H9 (cell line): ENCODE results near the gene ELAVL1. TPM values are rescaled to one million over a fixed set of nuclear protein-coding genes. Genes with fewer than 3 reads are reported as not detected.

Source experiments
- DNase-seq: peaks from one replicate; pipeline ENCODE4 v3.0.0-alpha.2; 2017
- H2AFZ ChIP-seq: one replicate; pipeline ENCODE4 v1.6.1; 2013; ENCODE audit warnings: mild to moderate bottlenecking, low read length, control low read depth, moderate library complexity
- H2AK5ac ChIP-seq: 2 replicates; pipeline ENCODE4 v1.6.1; 2013; ENCODE audit warnings: low read length, control low read depth, mixed read lengths; ENCODE audit not compliant: insufficient read length
- H2BK120ac ChIP-seq: one replicate; pipeline ENCODE4 v1.6.1; 2013; ENCODE audit warnings: low read depth, mild to moderate bottlenecking, low read length, control low read depth, inconsistent platforms; ENCODE audit not compliant: poor library complexity, severe bottlenecking
- H2BK12ac ChIP-seq: 2 replicates; pipeline ENCODE4 v1.6.1; 2013; ENCODE audit warnings: low read length, control low read depth, mixed read lengths, low read depth; ENCODE audit not compliant: insufficient read length
- H2BK15ac ChIP-seq: 2 replicates; pipeline ENCODE4 v1.6.1; 2013; ENCODE audit warnings: low read depth, low read length, control low read depth
- H2BK20ac ChIP-seq: one replicate; pipeline ENCODE4 v1.6.1; 2013; ENCODE audit warnings: low read depth, mild to moderate bottlenecking, low read length, control low read depth, inconsistent platforms; ENCODE audit not compliant: poor library complexity, severe bottlenecking
- H2BK5ac ChIP-seq: 2 replicates; pipeline ENCODE4 v1.6.1; 2013; ENCODE audit warnings: low read length, control low read depth, mixed read lengths; ENCODE audit not compliant: insufficient read length
- H3K14ac ChIP-seq: 2 replicates; pipeline ENCODE4 v1.6.1; 2013; ENCODE audit warnings: low read length, control low read depth; ENCODE audit not compliant: insufficient read depth
- H3K18ac ChIP-seq: 2 replicates; pipeline ENCODE4 v1.6.1; 2013; ENCODE audit warnings: low read depth, mild to moderate bottlenecking, mixed read lengths, low read length, control low read depth; ENCODE audit not compliant: insufficient read length
- H3K23ac ChIP-seq: 2 replicates; pipeline ENCODE4 v1.6.1; 2013; ENCODE audit warnings: low read length, control low read depth, mixed read lengths, low read depth; ENCODE audit not compliant: insufficient read length
- H3K23me2 ChIP-seq: 2 replicates; pipeline ENCODE4 v1.6.1; 2013; ENCODE audit warnings: low read depth, mild to moderate bottlenecking, mixed read lengths, low read length, control low read depth; ENCODE audit not compliant: insufficient read length, poor library complexity, severe bottlenecking
- H3K27ac ChIP-seq: 2 replicates; pipeline ENCODE4 v1.5.1; 2013; ENCODE audit warnings: low read length, control low read depth, mixed read lengths, low read depth; ENCODE audit not compliant: insufficient read length
- H3K27me3 ChIP-seq: 2 replicates; pipeline ENCODE4 v1.6.1; 2013; ENCODE audit warnings: low read length, control low read depth, inconsistent platforms; ENCODE audit not compliant: insufficient read depth
- H3K4ac ChIP-seq: 2 replicates; pipeline ENCODE4 v1.6.1; 2013; ENCODE audit warnings: low read depth, mild to moderate bottlenecking, control low read depth, inconsistent platforms, low read length, moderate library complexity
- H3K4me1 ChIP-seq: 2 replicates; pipeline ENCODE4 v1.6.1; 2013; ENCODE audit warnings: low read length, control low read depth, inconsistent platforms; ENCODE audit not compliant: insufficient read depth
- H3K4me2 ChIP-seq: 2 replicates; pipeline ENCODE4 v1.6.1; 2013; ENCODE audit warnings: low read length, control low read depth, mixed read lengths; ENCODE audit not compliant: insufficient read length, insufficient read depth
- H3K56ac ChIP-seq: 2 replicates; pipeline ENCODE4 v1.6.1; 2013; ENCODE audit warnings: low read depth, mild to moderate bottlenecking, mixed read lengths, low read length, control low read depth; ENCODE audit not compliant: insufficient read length
- H3K79me1 ChIP-seq: 2 replicates; pipeline ENCODE4 v1.6.1; 2013; ENCODE audit warnings: low read depth, mild to moderate bottlenecking, moderate library complexity, low read length, control low read depth, inconsistent platforms; ENCODE audit not compliant: insufficient read depth, poor library complexity, severe bottlenecking
- H3K79me2 ChIP-seq: 2 replicates; pipeline ENCODE4 v1.6.1; 2013; ENCODE audit warnings: low read length, control low read depth, inconsistent platforms; ENCODE audit not compliant: insufficient read depth
- H3K9ac ChIP-seq: 2 replicates; pipeline ENCODE4 v1.6.1; 2013; ENCODE audit warnings: low read length, control low read depth, mixed read lengths; ENCODE audit not compliant: insufficient read length; ENCODE audit errors: extremely low read depth
- H3K9me3 ChIP-seq: one replicate; pipeline ENCODE4 v1.6.1; 2013; ENCODE audit warnings: low read depth, low read length, inconsistent platforms; ENCODE audit not compliant: control insufficient read depth
- H3T11ph ChIP-seq: one replicate; pipeline ENCODE4 v1.6.1; 2013; ENCODE audit warnings: mild to moderate bottlenecking, low read length, control low read depth, inconsistent platforms
- H4K20me1 ChIP-seq: one replicate; pipeline ENCODE4 v1.6.1; 2013; ENCODE audit not compliant: control insufficient read depth, insufficient read length, insufficient read depth
- H4K5ac ChIP-seq: 2 replicates; pipeline ENCODE4 v1.6.1; 2013; ENCODE audit warnings: low read depth, mild to moderate bottlenecking, mixed read lengths, low read length, control low read depth; ENCODE audit not compliant: insufficient read length
- H4K8ac ChIP-seq: replicated peaks from 2 replicates; pipeline ENCODE4 v1.6.1; 2013; ENCODE audit warnings: low read length, control low read depth, mixed read lengths, low read depth; ENCODE audit not compliant: insufficient read length
- H4K91ac ChIP-seq: 2 replicates; pipeline ENCODE4 v1.6.1; 2013; ENCODE audit warnings: low read depth, mild to moderate bottlenecking, moderate library complexity, mixed read lengths, low read length, control low read depth; ENCODE audit not compliant: insufficient read length
- H3K27ac Mint-ChIP-seq, 3 experiments: 2 replicates in 2 of 3; 3 replicates in 1 of 3; pipeline ENCODE4 v1.8.0; 2020 to 2021; ENCODE audit warnings: mixed read lengths in 3 of 3, mild to moderate bottlenecking in 1 of 3, moderate library complexity in 1 of 3
- H3K27me3 Mint-ChIP-seq: 2 replicates; pipeline ENCODE4 v1.8.0; 2021; ENCODE audit warnings: low read depth, mild to moderate bottlenecking, moderate library complexity, mixed read lengths
- H3K36me3 Mint-ChIP-seq, 3 experiments: 2 replicates in 2 of 3; 3 replicates in 1 of 3; pipeline ENCODE4 v1.8.0; 2020 to 2021; ENCODE audit warnings: low read depth in 3 of 3, mixed read lengths in 3 of 3; ENCODE audit not compliant: insufficient read depth in 1 of 3
- H3K4me1 Mint-ChIP-seq, 2 experiments: 2 replicates each; pipeline ENCODE4 v1.8.0; 2020; ENCODE audit warnings: mixed read lengths in 2 of 2
- H3K4me3 Mint-ChIP-seq, 2 experiments: 2 replicates in 1 of 2; 3 replicates in 1 of 2; pipeline ENCODE4 v1.8.0; 2020 to 2021; ENCODE audit warnings: mild to moderate bottlenecking in 2 of 2, mixed read lengths in 2 of 2, moderate library complexity in 1 of 2
- H3K9me3 Mint-ChIP-seq, 2 experiments: 2 replicates in 1 of 2; 3 replicates in 1 of 2; pipeline ENCODE4 v1.8.0; 2020; ENCODE audit warnings: mild to moderate bottlenecking in 2 of 2, mixed read lengths in 2 of 2, moderate library complexity in 1 of 2
- WGBS: extraction: QIAGEN DNeasy Blood & Tissue Kit; methylation state at CpG from one replicate; pipeline ENCODE4 v1.1.7; 2013; ENCODE audit warnings: missing lambda C conversion rate, low lambda C conversion rate, mixed read lengths; ENCODE audit not compliant: insufficient read length; ENCODE audit errors: extremely low coverage; 5-methylcytosine and 5-hydroxymethylcytosine counted together
- total RNA-seq: library from RNA; stranded (reverse); gene quantifications from 2 replicates; pipeline ENCODE4 v1.2.1, GENCODE V29; 2021
- TF ChIP-seq, protein P1 (sequence below): fragments of 200-600 bp; sonication (generic); conservative IDR thresholded peaks from 3 replicates; pipeline ENCODE4 v1.8.0; 2021; ENCODE audit warnings: antibody characterized with exemption, mild to moderate bottlenecking

The ELAVL1 gene
- total RNA-seq, 1 experiment from 2014 or later: 149 TPM

DNA sequence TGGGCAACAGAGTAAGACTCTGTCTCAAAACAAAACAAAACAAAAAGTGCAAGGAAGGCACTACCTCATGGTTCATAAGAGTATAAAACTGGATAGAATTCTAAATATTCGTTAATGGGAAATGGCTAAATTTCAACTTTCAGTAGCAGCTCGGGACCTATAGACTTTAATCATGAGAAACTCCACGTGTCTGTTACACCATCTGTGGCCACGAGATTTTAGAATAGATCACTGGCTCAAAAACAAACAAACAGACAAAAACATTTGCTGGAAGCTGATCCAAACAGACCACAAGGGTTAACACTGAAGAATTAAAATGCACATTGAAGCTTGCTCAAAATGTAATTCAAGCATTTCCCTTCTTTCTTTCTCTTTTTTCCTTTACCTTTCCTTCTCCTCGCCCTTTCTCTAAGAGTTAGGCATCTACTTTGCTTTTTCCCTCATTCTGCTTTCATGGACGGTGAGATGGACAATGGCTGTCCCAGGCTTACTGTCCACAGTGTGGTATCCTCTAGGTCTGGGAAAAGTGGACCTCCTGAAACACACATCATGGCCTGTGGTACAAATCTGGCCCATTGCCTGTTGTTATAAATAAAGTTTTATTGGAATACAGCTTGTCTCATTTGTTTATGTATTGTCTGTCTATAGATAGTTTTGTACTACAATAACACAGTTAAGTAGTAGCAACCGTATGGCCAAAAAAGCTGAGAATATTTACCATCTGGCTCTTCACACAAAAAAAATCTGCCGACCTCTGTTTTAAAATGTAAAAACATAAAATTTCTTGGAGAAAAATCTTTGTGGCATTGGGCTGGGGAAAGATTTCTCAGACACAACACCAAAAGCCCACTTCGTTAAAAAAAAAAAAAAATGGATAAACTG lies 10.3 kb downstream of the ELAVL1 start:
- Histone ChIP-seq H4K5ac (no peak overlapping the region), H3K4ac (no peak overlapping the region), H3K79me2 (peaks cover 64% of the 10 kb centered on the region), H3K27ac (no peak overlapping the region), H2AK5ac (no peak overlapping the region), H2BK20ac (no peak overlapping the region), H2AFZ (no peak overlapping the region), H3K4me2 (no peak overlapping the region), H4K91ac (no peak overlapping the region), H2BK5ac (no peak overlapping the region), H3K14ac (no peak overlapping the region), H3K27me3 (no peaks in the 10 kb centered on the region), H2BK12ac (no peak overlapping the region), H3K23ac (no peak overlapping the region), H3K9ac (no peak overlapping the region), H2BK15ac (no peak overlapping the region), H3K79me1 (peaks cover 3% of the 10 kb centered on the region), H2BK120ac (no peak overlapping the region), H3K4me1 (peaks cover 2% of the 10 kb centered on the region; the same call in 1 of the 2 replicates), H3K56ac (no peak overlapping the region), H3K18ac (no peak overlapping the region), H3T11ph (no peak overlapping the region), H4K8ac (no peak overlapping the region), H3K9me3 (no peaks in the 10 kb centered on the region), H4K20me1 (peaks cover 4% of the 10 kb centered on the region), H3K23me2 (peaks cover 1% of the 10 kb centered on the region)
- peaks cover 35 to 41% of the 10 kb centered on the region in 2 experiments for H3K4me1 Mint-ChIP-seq
- WGBS: no CpG with 5 or more reads among the region's 9 CpGs
- DNase-seq: no peak
- TF ChIP-seq, protein P1, sequence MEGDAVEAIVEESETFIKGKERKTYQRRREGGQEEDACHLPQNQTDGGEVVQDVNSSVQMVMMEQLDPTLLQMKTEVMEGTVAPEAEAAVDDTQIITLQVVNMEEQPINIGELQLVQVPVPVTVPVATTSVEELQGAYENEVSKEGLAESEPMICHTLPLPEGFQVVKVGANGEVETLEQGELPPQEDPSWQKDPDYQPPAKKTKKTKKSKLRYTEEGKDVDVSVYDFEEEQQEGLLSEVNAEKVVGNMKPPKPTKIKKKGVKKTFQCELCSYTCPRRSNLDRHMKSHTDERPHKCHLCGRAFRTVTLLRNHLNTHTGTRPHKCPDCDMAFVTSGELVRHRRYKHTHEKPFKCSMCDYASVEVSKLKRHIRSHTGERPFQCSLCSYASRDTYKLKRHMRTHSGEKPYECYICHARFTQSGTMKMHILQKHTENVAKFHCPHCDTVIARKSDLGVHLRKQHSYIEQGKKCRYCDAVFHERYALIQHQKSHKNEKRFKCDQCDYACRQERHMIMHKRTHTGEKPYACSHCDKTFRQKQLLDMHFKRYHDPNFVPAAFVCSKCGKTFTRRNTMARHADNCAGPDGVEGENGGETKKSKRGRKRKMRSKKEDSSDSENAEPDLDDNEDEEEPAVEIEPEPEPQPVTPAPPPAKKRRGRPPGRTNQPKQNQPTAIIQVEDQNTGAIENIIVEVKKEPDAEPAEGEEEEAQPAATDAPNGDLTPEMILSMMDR: no peak
- no peaks in the 10 kb centered on the region for H3K27me3 Mint-ChIP-seq
- H3K36me3 Mint-ChIP-seq: peaks cover 17 to 39% (median 39%) of the 10 kb centered on the region in 3 experiments; a peak in 6 of 7 replicates
- H3K4me3 Mint-ChIP-seq: peak overlapping the region in 1 of 2 experiments; percentile 34; a peak in 1 of 5 replicates
- peak overlapping the region in 1 of 3 experiments; percentile 33; a peak in 1 of 7 replicates for H3K27ac Mint-ChIP-seq
- no peaks in the 10 kb centered on the region for H3K9me3 Mint-ChIP-seq
